Testis (tissue), 3 donors: ENCODE measurements around the gene YJEFN3. TPM values are rescaled to one million over a fixed set of nuclear protein-coding genes. Genes with fewer than 3 reads are reported as not detected.

Source experiments
- DNase-seq: peaks from one replicate; pipeline ENCODE4 v3.0.0-alpha.2; 2019
- H3K27ac ChIP-seq, 2 donors: fragments of 200-600 bp; sonication (generic); one replicate each; pipeline ENCODE4 v1.5.1; 2019
- H3K27me3 ChIP-seq: fragments of 200-600 bp; sonication (generic); one replicate; pipeline ENCODE4 v1.5.1; 2019
- H3K36me3 ChIP-seq: fragments of 200-600 bp; sonication (generic); one replicate; pipeline ENCODE4 v1.5.1; 2017; ENCODE audit warnings: low read depth; ENCODE audit errors: missing control alignments
- H3K4me1 ChIP-seq: fragments of 200-600 bp; sonication (generic); one replicate; pipeline ENCODE4 v1.5.1; 2019
- H3K4me3 ChIP-seq, 2 donors: fragments of 200-600 bp; sonication (generic); one replicate each; pipeline ENCODE4 v1.5.1; 2017 to 2019
- H3K9me3 ChIP-seq: fragments of 200-600 bp; sonication (generic); one replicate; pipeline ENCODE4 v1.5.1; 2017
- CTCF ChIP-seq, 3 experiments: fragments of 450-650 bp in 2 of 3; fragments of 200-600 bp in 1 of 3; sonication (generic) in 1 of 3; IDR thresholded peaks; one replicate each; pipeline ENCODE4 v1.5.1; 2016 to 2019; ENCODE audit warnings: antibody characterized with exemption in 3 of 3, mild to moderate bottlenecking in 2 of 3, moderate library complexity in 1 of 3
- POLR2A ChIP-seq: fragments of 450-650 bp; IDR thresholded peaks from one replicate; pipeline ENCODE4 v1.6.1; 2017; ENCODE audit warnings: antibody characterized with exemption, mild to moderate bottlenecking, moderate library complexity
- WGBS, 2 donors: methylation state at CpG; one replicate each; pipeline ENCODE4 v1.1.5; 2018; 5-methylcytosine and 5-hydroxymethylcytosine counted together
- intact Hi-C: fragments of 100-400 bp; cut with DNase I; formaldehyde crosslinking; loops from one replicate; pipeline ENCODE4 v1.15.1; 2023; ENCODE audit warnings: low total_unique reads
- polyA plus RNA-seq: library from polyadenylated mRNA; stranded (reverse); fragments of 350-450 nt; fragmentation: Illumina TruSeq; extraction: RNeasy Lipid Tissue Mini Kit (QIAGEN cat#74804); gene quantifications from one replicate; pipeline ENCODE4 v1.2.3, GENCODE V29; 2014; ENCODE audit warnings: low read depth, low replicate concordance; ENCODE audit not compliant: insufficient read depth
- total RNA-seq, 2 donors: library from RNA; depleted of rRNA; stranded (reverse); fragments of >200 nt; gene quantifications; one replicate each; pipeline ENCODE4 v1.2.3, GENCODE V29; 2016

YJEFN3 gene
- total and polyA plus RNA-seq, 3 donors from 2014 or later: 24.2 to 49.1 (median 29.3) TPM

DNA sequence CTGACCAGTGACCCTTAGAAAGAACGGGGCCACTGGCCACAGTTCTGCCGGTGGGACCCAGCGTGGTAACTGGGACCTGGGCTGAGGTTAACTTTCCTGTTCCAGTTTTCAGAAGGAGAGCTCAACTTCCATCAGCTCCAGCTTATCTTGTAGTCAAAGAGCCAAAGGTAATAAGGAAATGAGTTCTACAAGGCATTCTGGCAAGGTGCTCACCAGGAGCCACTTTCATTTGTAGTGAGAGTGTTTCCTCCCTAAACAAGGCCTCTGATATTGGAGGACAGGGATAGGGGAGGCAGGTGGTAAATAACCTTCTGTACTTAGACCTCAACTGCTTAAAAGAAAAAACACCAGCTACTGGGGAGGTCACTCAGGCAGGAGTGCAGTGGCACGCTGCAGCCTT is 51.7 kb downstream of the YJEFN3 start:
- no peaks in the 10 kb centered on the region for H3K9me3 ChIP-seq
- DNase-seq: no peak
- intact Hi-C loops: no loop called here
- H3K36me3 ChIP-seq: no peaks in the 10 kb centered on the region
- no peaks in the 10 kb centered on the region for H3K27me3 ChIP-seq
- H3K4me1 ChIP-seq: no peaks in the 10 kb centered on the region
- H3K4me3 ChIP-seq: no peak overlapping the region
- no peak overlapping the region for H3K27ac ChIP-seq
- TF ChIP-seq POLR2A: no peak
- no peak for TF ChIP-seq CTCF (IDR thresholded peaks at IDR 0.05)
- WGBS, 2 donors: 91 to 98% methylated on average over 4 of the region's 4 CpGs

DNA sequence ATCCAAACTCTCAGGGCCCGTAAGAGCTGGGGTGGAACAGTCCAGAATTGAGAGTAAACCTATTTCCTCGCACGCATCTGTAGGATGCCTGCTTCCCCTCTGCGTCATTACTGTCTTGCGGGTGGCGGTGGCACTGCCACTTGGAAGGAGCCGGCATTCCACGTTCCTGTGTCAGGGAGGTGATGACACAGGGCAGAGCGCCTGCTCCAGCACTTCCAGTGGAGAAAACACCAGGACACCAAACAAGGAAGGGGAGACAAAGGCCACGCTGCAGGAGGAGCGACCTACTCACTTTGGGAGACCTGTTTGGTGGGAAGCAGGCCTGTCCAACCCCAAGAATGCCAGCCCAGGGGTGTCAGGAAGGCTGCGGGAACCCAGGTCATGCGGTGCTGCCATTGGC is 52.7 kb downstream of the YJEFN3 start:
- no peak for TF ChIP-seq POLR2A
- no peak for TF ChIP-seq CTCF (IDR thresholded peaks at IDR 0.05)
- no peak overlapping the region for H3K4me3 ChIP-seq
- intact Hi-C loops: no loop called here
- no peaks in the 10 kb centered on the region for H3K27me3 ChIP-seq
- H3K27ac ChIP-seq: no peak overlapping the region
- no peaks in the 10 kb centered on the region for H3K4me1 ChIP-seq
- WGBS, 2 donors: 95 to 97% methylated on average over 13 of the region's 13 CpGs
- no peaks in the 10 kb centered on the region for H3K9me3 ChIP-seq
- no peaks in the 10 kb centered on the region for H3K36me3 ChIP-seq
- no peak for DNase-seq

GRCh38 chr19:19582471-19582870 is 53.8 kb downstream of the YJEFN3 start:
- no peak for DNase-seq
- intact Hi-C loops: no loop called here
- Histone ChIP-seq H3K9me3 (no peaks in the 10 kb centered on the region), H3K4me3 (no peak overlapping the region), H3K4me1 (no peaks in the 10 kb centered on the region), H3K27me3 (no peaks in the 10 kb centered on the region), H3K27ac (no peak overlapping the region), H3K36me3 (no peaks in the 10 kb centered on the region)
- 88 to 90% methylated on average over 6 of the region's 6 CpGs for WGBS, 2 donors
- no peak for TF ChIP-seq CTCF (IDR thresholded peaks at IDR 0.05)
- no peak for TF ChIP-seq POLR2A

DNA sequence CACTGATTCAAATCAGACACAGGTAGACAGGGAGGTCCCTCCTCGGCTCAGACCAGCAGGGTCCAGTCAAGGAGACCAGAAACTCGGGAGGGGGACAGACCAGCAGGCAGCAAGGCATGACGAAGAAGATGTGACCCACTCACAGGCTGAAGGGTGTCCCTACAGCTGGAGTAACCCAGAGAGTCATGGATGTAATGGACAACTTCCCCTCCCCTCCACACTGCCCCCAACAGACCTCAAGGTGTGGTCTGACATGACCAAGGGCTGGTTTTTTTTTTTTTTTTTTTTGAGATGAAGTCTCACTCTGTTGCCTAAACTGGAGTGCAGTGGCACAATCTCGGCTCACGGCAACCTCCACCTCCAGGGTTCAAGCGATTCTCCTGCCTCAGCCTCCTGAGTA is 55.6 kb downstream of the YJEFN3 start:
- no peaks in the 10 kb centered on the region for H3K36me3 ChIP-seq
- intact Hi-C loops: no loop called here
- H3K9me3 ChIP-seq: no peaks in the 10 kb centered on the region
- no peak overlapping the region for H3K27ac ChIP-seq
- DNase-seq: no peak
- no peaks in the 10 kb centered on the region for H3K4me1 ChIP-seq
- TF ChIP-seq CTCF (IDR thresholded peaks at IDR 0.05): no peak
- TF ChIP-seq POLR2A: no peak
- H3K4me3 ChIP-seq: no peak overlapping the region
- no peaks in the 10 kb centered on the region for H3K27me3 ChIP-seq
- WGBS, 2 donors: 93 to 95% methylated on average over 6 of the region's 6 CpGs

Other genes starting within 250 kb of the YJEFN3 start
- gene SUGP1, start 208.4 kb upstream of the YJEFN3 start, total RNA-seq: 10 to 100 TPM; 87.4 to 98.8 TPM
- gene SUGP1, start 208.4 kb upstream of the YJEFN3 start, polyA plus RNA-seq: 89.8 TPM
- gene MAU2, start 208.1 kb upstream of the YJEFN3 start, total RNA-seq: 100 to 1,000 TPM; 143 to 151 TPM
- gene MAU2, start 208.1 kb upstream of the YJEFN3 start, polyA plus RNA-seq: 77.2 TPM
- 100 to 1,000 TPM; 163 to 197 TPM for gene GATAD2A, start 123.2 kb upstream of the YJEFN3 start, total RNA-seq
- 109 TPM for gene GATAD2A, start 123.2 kb upstream of the YJEFN3 start, polyA plus RNA-seq
- 100 to 1,000 TPM; 117 to 722 TPM for gene TSSK6, start 13.4 kb upstream of the YJEFN3 start, total RNA-seq
- gene TSSK6, start 13.4 kb upstream of the YJEFN3 start, polyA plus RNA-seq: 125 TPM
- 100 to 1,000 TPM; 210 to 283 TPM for gene NDUFA13, start 12.7 kb upstream of the YJEFN3 start, total RNA-seq
- gene NDUFA13, start 12.7 kb upstream of the YJEFN3 start, polyA plus RNA-seq: 260 TPM
- 1 to 10 TPM; 5.6 to 9.5 TPM for gene CILP2, start 9.4 kb downstream of the YJEFN3 start, total RNA-seq
- 10.0 TPM for gene CILP2, start 9.4 kb downstream of the YJEFN3 start, polyA plus RNA-seq
- 10 to 100 TPM; 16.2 to 28.3 TPM for gene PBX4, start 89.8 kb downstream of the YJEFN3 start, total RNA-seq
- 18.0 TPM for gene PBX4, start 89.8 kb downstream of the YJEFN3 start, polyA plus RNA-seq
- 100 to 1,000 TPM; 181 to 224 TPM for gene LPAR2, start 99.3 kb downstream of the YJEFN3 start, total RNA-seq
- 73.9 TPM for gene LPAR2, start 99.3 kb downstream of the YJEFN3 start, polyA plus RNA-seq
- 10 to 100 TPM; 13.4 to 15.2 TPM for gene GMIP, start 114.7 kb downstream of the YJEFN3 start, total RNA-seq
- gene GMIP, start 114.7 kb downstream of the YJEFN3 start, polyA plus RNA-seq: 8.8 TPM
- gene ATP13A1, start 134.8 kb downstream of the YJEFN3 start, total RNA-seq: 100 to 1,000 TPM; 292 to 360 TPM
- 64.1 TPM for gene ATP13A1, start 134.8 kb downstream of the YJEFN3 start, polyA plus RNA-seq
- 10 to 100 TPM in 1 of 2 donors, 1 to 10 TPM in 1; 9.2 to 12.0 TPM for gene ZNF101, start 139.9 kb downstream of the YJEFN3 start, total RNA-seq
- 15.6 TPM for gene ZNF101, start 139.9 kb downstream of the YJEFN3 start, polyA plus RNA-seq
- gene ZNF14, start 204.2 kb downstream of the YJEFN3 start, total RNA-seq: 10 to 100 TPM; 10.7 to 12.1 TPM
- 3.0 TPM for gene ZNF14, start 204.2 kb downstream of the YJEFN3 start, polyA plus RNA-seq